ENCODE measurements around the gene TCFL5.
"Not testable (repeated sequence)": the region's sequence is repeated elsewhere in the genome, so short reads cannot be mapped to it uniquely, and the experiment has no call there.

TCFL5 gene

GRCh38 chr20:62880147-62880934, 18.7 kb upstream of the TCFL5 start:
- DNase-seq (ENCODE audit: low read depth): no peak

- no peak for DNase-seq (ENCODE audit: low read depth)
These were observed 17.9 kb upstream of the TCFL5 start for GRCh38 chr20:62879275-62880146.

GRCh38 chr20:62878244-62879038, 16.8 kb upstream of the TCFL5 start:
- no peak for DNase-seq (ENCODE audit: low read depth)

GRCh38 chr20:62876902-62877816, 15.5 kb upstream of the TCFL5 start:
- no peak for DNase-seq (ENCODE audit: low read depth)

- no peak for DNase-seq (ENCODE audit: low read depth)
These were observed 14.9 kb upstream of the TCFL5 start for GRCh38 chr20:62876501-62876901.

- DNase-seq (ENCODE audit: low read depth): peak; percentile 79
These were observed 14.1 kb upstream of the TCFL5 start for GRCh38 chr20:62875419-62876361.

- no peak for DNase-seq (ENCODE audit: low read depth)
These were observed 13.3 kb upstream of the TCFL5 start for GRCh38 chr20:62874964-62875344.

GRCh38 chr20:62873681-62874031, 12.0 kb upstream of the TCFL5 start:
- DNase-seq (ENCODE audit: low read depth): not testable (repeated sequence)

GRCh38 chr20:62873280-62873679, 11.7 kb upstream of the TCFL5 start:
- DNase-seq (ENCODE audit: low read depth): no peak

- no peak for DNase-seq (ENCODE audit: low read depth)
These were observed 11.2 kb upstream of the TCFL5 start for GRCh38 chr20:62872862-62873261.

- no peak for DNase-seq (ENCODE audit: low read depth)
These were observed 10.7 kb upstream of the TCFL5 start for GRCh38 chr20:62872184-62872847.

GRCh38 chr20:62864207-62864606, 2.6 kb upstream of the TCFL5 start:
- no peak for DNase-seq (ENCODE audit: low read depth)

- no peak for DNase-seq (ENCODE audit: low read depth)
These were observed 514 bp downstream of the TCFL5 start for GRCh38 chr20:62860924-62861691.

- no peak for DNase-seq (ENCODE audit: low read depth)
These were observed 1.2 kb downstream of the TCFL5 start for GRCh38 chr20:62860391-62860923.

- DNase-seq (ENCODE audit: low read depth): no peak
These were observed 1.9 kb downstream of the TCFL5 start for GRCh38 chr20:62859721-62860120.

- no peak for DNase-seq (ENCODE audit: low read depth)
These were observed 3.4 kb downstream of the TCFL5 start for GRCh38 chr20:62858058-62858830.

GRCh38 chr20:62856931-62857619, 4.5 kb downstream of the TCFL5 start:
- no peak for DNase-seq (ENCODE audit: low read depth)

All from GM04504 (cell line).